ENCODE results near the gene KIF19.
"Not testable (repeated sequence)": the region's sequence is repeated elsewhere in the genome, so short reads cannot be mapped to it uniquely, and the experiment has no call there.

Gene KIF19

DNA sequence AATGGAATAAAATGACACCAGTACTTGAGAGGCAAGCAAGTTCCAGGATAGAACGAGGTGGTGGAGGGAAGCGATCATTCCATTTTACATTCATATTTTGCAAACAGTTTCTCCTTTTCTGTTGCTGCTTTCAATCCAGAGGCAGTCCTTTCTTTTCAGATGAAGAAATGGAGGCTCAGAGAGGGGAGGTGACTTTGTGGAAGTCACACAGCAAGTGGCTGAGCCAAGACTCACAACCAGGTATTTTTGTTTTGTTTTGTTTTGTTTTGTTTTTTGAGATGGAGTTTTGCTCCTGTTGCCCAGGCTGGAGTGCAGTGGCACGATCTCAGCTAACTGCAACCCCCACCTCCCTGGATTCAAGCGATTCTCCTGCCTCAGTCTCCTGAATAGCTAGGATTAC, 70.5 kb downstream of the KIF19 start:
- Histone ChIP-seq H3K4me1 (ENCODE audit: control insufficient read depth, insufficient read depth, low read length) (no peaks in the 10 kb centered on the region), H3K9ac (ENCODE audit: low read depth, low read length) (no peak overlapping the region), H3K36me3 (ENCODE audit: insufficient read depth, low read length) (no peaks in the 10 kb centered on the region), H3K4me2 (ENCODE audit: low read length) (no peak overlapping the region), H3K9me3 (replicated peaks; ENCODE audit: low read length) (no peaks in the 10 kb centered on the region), H3K4me3 (ENCODE audit: low read length) (no peak overlapping the region), H3K27me3 (ENCODE audit: control insufficient read depth, insufficient read depth, low read length) (no peaks in the 10 kb centered on the region)

DNA sequence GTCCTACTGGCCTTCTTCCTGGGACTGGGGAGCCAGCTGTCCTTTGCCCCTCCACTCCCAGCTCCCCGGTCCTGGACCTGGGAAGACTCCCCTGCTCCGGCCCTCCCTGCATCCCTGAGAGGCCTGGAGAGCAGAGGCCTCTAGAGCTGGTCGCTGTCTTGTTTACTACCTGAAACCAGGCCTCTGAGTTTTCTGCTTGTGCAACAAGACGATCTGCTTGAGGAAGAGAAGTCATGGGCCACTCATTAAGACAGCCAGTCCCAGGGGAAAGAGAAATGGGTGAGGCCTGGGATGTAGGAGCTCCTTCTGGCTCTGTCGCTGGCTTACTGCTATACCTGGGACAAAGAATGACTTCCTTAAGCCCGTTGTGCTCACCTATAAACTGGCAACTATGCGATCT, 76.0 kb downstream of the KIF19 start:
- Histone ChIP-seq H3K4me2 (ENCODE audit: low read length) (no peak overlapping the region), H3K4me1 (ENCODE audit: control insufficient read depth, insufficient read depth, low read length) (no peaks in the 10 kb centered on the region), H3K4me3 (ENCODE audit: low read length) (no peak overlapping the region), H3K9me3 (replicated peaks; ENCODE audit: low read length) (no peaks in the 10 kb centered on the region), H3K36me3 (ENCODE audit: insufficient read depth, low read length) (no peaks in the 10 kb centered on the region), H3K27me3 (ENCODE audit: control insufficient read depth, insufficient read depth, low read length) (no peaks in the 10 kb centered on the region), H3K9ac (ENCODE audit: low read depth, low read length) (no peak overlapping the region)

DNA sequence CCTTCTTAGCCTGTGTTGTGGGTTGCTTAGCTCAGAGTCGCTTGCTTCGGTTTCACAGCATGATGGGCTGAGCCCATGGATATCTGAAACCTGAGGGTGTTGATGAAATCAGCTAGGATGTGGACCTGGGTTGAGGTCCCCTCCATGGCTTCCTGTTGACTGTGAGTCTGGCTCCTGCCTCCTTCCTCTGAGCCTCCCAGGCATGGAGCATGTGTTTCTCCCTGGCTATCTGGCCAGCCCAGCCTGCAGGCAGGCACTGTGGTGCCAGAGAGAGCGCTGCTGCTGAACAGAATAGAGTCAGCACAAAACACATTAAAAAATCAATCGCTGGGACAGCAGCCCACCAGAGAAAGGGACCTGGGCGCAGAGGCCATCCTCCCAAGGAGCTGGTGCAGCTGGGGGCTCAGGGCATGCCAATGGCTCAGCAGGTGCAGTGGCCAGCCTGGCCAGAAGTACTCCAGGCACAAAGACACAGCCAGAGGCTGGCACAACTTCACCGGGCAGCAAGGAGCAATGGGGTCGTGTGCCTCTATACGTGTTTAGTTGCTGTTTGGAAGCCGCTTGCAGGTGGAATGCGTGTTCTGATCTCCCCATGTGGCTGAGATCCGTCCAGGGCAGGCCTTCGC, 77.6 kb downstream of the KIF19 start:
- Histone ChIP-seq H3K4me3 (ENCODE audit: low read length) (no peak overlapping the region), H3K4me2 (ENCODE audit: low read length) (no peak overlapping the region), H3K4me1 (ENCODE audit: control insufficient read depth, insufficient read depth, low read length) (no peaks in the 10 kb centered on the region), H3K9ac (ENCODE audit: low read depth, low read length) (no peak overlapping the region), H3K9me3 (replicated peaks; ENCODE audit: low read length) (no peaks in the 10 kb centered on the region), H3K36me3 (ENCODE audit: insufficient read depth, low read length) (no peaks in the 10 kb centered on the region), H3K27me3 (ENCODE audit: control insufficient read depth, insufficient read depth, low read length) (no peaks in the 10 kb centered on the region)

DNA sequence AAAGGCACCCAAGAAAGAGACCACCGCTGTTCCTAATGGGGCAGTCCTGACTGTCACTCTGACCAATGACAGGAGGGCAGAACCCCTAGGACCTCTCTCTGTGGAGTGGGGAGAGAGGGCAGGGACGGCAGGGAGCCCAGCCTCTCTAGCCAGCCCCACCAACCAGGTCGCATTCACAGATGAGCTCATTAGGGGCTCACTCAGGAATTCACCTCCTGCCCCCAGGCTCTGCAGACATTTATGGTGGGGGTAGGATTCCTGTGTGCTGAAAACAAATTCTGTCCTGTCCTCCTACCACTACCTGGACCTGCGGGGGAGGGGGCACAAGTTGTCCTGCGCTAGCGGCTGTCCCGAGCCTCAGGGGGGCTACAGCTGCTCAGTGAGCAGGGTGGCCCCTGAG, 78.2 kb downstream of the KIF19 start:
- H3K4me2 ChIP-seq (ENCODE audit: low read length) = no peak overlapping the region
- no peaks in the 10 kb centered on the region for H3K4me1 ChIP-seq (ENCODE audit: control insufficient read depth, insufficient read depth, low read length)
- H3K9me3 ChIP-seq (replicated peaks; ENCODE audit: low read length) = no peaks in the 10 kb centered on the region
- H3K4me3 ChIP-seq (ENCODE audit: low read length) = no peak overlapping the region
- no peak overlapping the region for H3K9ac ChIP-seq (ENCODE audit: low read depth, low read length)
- no peaks in the 10 kb centered on the region for H3K27me3 ChIP-seq (ENCODE audit: control insufficient read depth, insufficient read depth, low read length)
- no peaks in the 10 kb centered on the region for H3K36me3 ChIP-seq (ENCODE audit: insufficient read depth, low read length)

DNA sequence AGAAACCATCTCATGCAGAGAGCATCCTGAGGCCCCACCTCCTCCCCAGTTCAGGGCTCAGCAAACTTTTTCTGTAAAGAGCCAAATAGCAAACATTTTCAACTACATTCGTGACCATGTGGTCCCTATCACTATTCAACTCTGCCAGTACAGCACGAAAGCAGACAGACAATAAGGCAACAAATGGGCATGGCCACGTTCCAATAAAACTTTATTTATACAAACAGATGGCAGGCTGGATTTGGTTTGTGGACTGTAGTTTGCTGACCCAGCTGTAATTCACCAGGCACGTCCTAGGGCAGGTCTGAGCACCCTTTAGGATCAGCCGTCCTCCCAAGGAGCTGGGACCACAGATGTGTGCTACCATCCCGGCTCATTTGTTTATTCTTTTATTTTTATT, 78.8 kb downstream of the KIF19 start:
- H3K36me3 ChIP-seq (ENCODE audit: insufficient read depth, low read length) = no peaks in the 10 kb centered on the region
- H3K4me1 ChIP-seq (ENCODE audit: control insufficient read depth, insufficient read depth, low read length) = no peaks in the 10 kb centered on the region
- no peak overlapping the region for H3K9ac ChIP-seq (ENCODE audit: low read depth, low read length)
- no peak overlapping the region for H3K4me2 ChIP-seq (ENCODE audit: low read length)
- H3K9me3 ChIP-seq (replicated peaks; ENCODE audit: low read length) = no peaks in the 10 kb centered on the region
- H3K27me3 ChIP-seq (ENCODE audit: control insufficient read depth, insufficient read depth, low read length) = no peaks in the 10 kb centered on the region
- no peak overlapping the region for H3K4me3 ChIP-seq (ENCODE audit: low read length)

DNA sequence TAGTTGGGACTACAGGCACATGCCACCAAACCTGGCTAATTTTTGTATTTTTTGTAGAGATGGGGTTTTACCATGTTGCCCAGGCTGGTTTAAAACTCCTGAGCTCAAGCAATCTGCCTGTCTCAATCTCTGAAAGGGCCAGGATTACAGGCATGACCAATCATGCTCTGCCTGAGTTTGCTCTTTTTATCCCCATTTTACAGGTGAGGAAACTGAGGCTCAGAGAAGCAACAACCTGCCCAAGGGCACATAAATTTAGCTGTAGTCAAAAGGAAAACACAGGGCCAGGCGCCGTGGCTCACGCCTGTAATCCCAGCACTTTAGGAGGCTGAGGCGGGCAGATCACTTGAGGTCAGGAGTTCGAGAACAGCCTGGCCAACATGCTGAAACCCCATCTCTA, 79.3 kb downstream of the KIF19 start:
- H3K9ac ChIP-seq (ENCODE audit: low read depth, low read length); H3K36me3 ChIP-seq (ENCODE audit: insufficient read depth, low read length); H3K4me3 ChIP-seq (ENCODE audit: low read length); H3K4me2 ChIP-seq (ENCODE audit: low read length); H3K4me1 ChIP-seq (ENCODE audit: control insufficient read depth, insufficient read depth, low read length); H3K9me3 ChIP-seq (replicated peaks; ENCODE audit: low read length); H3K27me3 ChIP-seq (ENCODE audit: control insufficient read depth, insufficient read depth, low read length): not testable (repeated sequence)

Measured in skeletal muscle satellite cell (primary cell).